ENCODE measurements around the gene CD22.
A peak's percentile ranks its signal among the peaks of the same experiment; 100 is the strongest.

CD22 gene

DNA sequence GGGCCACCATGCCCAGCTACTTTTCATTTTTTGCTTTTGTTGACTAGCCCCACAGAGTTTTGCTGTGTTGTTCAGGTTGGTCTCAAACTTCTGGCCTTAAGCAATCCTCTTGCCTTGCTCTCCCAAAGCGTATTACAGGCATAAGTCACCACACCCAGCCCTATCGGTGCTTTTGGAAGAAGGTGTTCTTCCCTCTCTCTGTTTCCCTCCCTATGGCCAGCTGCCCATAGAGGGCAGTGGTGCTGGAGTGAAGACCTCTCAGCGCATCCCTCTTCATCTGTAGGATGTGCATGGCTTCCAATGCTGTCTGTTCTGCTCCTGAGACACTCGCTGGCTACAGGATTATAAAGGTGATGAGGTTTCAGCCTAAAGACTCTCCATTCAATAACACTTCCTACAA lies 1.3 kb upstream of the CD22 start:
- H3K9me3 ChIP-seq (ENCODE audit: insufficient read depth, low read length) = no peaks in the 10 kb centered on the region
- no peak overlapping the region for H3K9ac ChIP-seq (ENCODE audit: low read length)
- H3K9me2 ChIP-seq (replicated peaks; ENCODE audit: insufficient read depth, low read length) = no peaks in the 10 kb centered on the region
- H3K79me2 ChIP-seq (ENCODE audit: insufficient read depth, low read length) = peaks cover 32% of the 10 kb centered on the region
- peaks cover 51% of the 10 kb centered on the region for H3F3A ChIP-seq (ENCODE audit: insufficient read depth)
- no peak overlapping the region for H3K4me2 ChIP-seq (ENCODE audit: low read depth, low read length, poor library complexity, severe bottlenecking)
- TF ChIP-seq, protein P1, sequence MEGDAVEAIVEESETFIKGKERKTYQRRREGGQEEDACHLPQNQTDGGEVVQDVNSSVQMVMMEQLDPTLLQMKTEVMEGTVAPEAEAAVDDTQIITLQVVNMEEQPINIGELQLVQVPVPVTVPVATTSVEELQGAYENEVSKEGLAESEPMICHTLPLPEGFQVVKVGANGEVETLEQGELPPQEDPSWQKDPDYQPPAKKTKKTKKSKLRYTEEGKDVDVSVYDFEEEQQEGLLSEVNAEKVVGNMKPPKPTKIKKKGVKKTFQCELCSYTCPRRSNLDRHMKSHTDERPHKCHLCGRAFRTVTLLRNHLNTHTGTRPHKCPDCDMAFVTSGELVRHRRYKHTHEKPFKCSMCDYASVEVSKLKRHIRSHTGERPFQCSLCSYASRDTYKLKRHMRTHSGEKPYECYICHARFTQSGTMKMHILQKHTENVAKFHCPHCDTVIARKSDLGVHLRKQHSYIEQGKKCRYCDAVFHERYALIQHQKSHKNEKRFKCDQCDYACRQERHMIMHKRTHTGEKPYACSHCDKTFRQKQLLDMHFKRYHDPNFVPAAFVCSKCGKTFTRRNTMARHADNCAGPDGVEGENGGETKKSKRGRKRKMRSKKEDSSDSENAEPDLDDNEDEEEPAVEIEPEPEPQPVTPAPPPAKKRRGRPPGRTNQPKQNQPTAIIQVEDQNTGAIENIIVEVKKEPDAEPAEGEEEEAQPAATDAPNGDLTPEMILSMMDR (IDR thresholded peaks at IDR 0.05; ENCODE audit: insufficient read depth, low read length, poor library complexity, severe bottlenecking) = no peak
- no peak for TF ChIP-seq EZH2phosphoT487 (conservative IDR thresholded peaks at IDR 0.05; ENCODE audit: low read length)
- H3K27me3 ChIP-seq (ENCODE audit: low read length) = no peaks in the 10 kb centered on the region
- H3K27ac ChIP-seq (ENCODE audit: low read depth, low read length) = no peak overlapping the region
- H2AFZ ChIP-seq (ENCODE audit: low read depth, low read length, severe bottlenecking) = no peak overlapping the region
- H4K20me1 ChIP-seq (ENCODE audit: low read depth, low read length) = no peaks in the 10 kb centered on the region; the same call in 1 of the 2 replicates
- H3K4me3 ChIP-seq (ENCODE audit: insufficient read depth, low read length, poor library complexity, severe bottlenecking) = no peak overlapping the region
- peaks cover 6% of the 10 kb centered on the region; the same call in 1 of the 2 replicates for H3K36me3 ChIP-seq (ENCODE audit: low read length)

DNA sequence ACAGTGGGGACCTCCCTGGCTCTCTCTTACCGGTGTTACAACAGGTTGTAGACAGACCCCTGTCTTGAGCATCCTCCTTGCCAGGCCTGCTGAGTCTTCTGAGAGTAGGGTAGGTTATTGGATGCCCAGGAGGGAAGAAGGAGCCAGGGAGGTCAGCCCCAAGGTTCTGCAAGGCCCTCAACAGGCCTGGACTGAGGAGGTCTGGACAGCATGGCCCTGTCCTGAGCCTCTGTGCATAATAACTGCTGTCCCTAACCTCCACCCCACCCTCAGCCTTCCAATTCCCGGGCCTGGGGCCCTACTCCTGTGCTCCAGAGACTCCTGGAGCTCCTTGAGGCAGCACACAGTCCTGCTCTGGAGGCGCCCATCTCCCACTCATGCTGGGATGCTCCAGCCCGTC lies 336 bp downstream of the CD22 start:
- H3K9ac ChIP-seq (ENCODE audit: low read length) = peak overlapping the region; percentile 96
- TF ChIP-seq, protein P1 (IDR thresholded peaks at IDR 0.05; ENCODE audit: insufficient read depth, low read length, poor library complexity, severe bottlenecking) = no peak
- no peak for TF ChIP-seq EZH2phosphoT487 (conservative IDR thresholded peaks at IDR 0.05; ENCODE audit: low read length)
- peak overlapping the region; percentile 94 for H3K4me2 ChIP-seq (ENCODE audit: low read depth, low read length, poor library complexity, severe bottlenecking)
- peaks cover 21% of the 10 kb centered on the region for H3K36me3 ChIP-seq (ENCODE audit: low read length)
- H3K79me2 ChIP-seq (ENCODE audit: insufficient read depth, low read length) = peaks cover 49% of the 10 kb centered on the region
- no peaks in the 10 kb centered on the region for H3K27me3 ChIP-seq (ENCODE audit: low read length)
- H4K20me1 ChIP-seq (ENCODE audit: low read depth, low read length) = peaks cover 2% of the 10 kb centered on the region; the same call in 1 of the 2 replicates
- no peaks in the 10 kb centered on the region for H3K9me2 ChIP-seq (replicated peaks; ENCODE audit: insufficient read depth, low read length)
- H2AFZ ChIP-seq (ENCODE audit: low read depth, low read length, severe bottlenecking) = no peak overlapping the region
- H3K9me3 ChIP-seq (ENCODE audit: insufficient read depth, low read length) = no peaks in the 10 kb centered on the region
- H3F3A ChIP-seq (ENCODE audit: insufficient read depth) = peaks cover 49% of the 10 kb centered on the region
- peak overlapping the region; percentile 96 for H3K27ac ChIP-seq (ENCODE audit: low read depth, low read length)
- H3K4me3 ChIP-seq (ENCODE audit: insufficient read depth, low read length, poor library complexity, severe bottlenecking) = peak overlapping the region; percentile 89

DNA sequence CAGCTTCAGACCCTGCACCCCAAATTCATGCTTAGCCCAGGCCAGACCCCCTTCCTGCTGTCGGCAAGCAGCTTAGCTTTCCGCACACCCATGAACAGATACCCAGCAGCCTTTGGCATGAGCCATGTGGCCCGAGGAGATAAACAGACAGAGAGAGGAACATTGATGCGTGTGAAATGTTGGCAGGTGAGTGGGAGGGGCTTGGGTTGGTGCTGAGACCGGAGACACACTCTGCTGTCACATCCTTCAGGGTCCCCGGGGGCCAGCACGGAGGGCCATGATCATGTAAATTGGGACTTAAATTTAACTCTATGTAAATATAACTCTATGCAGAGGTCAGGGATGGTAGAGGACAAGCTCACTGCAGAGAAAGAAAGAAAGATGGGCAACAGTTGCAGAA lies 1.5 kb downstream of the CD22 start:
- Histone ChIP-seq H3K9me2 (replicated peaks; ENCODE audit: insufficient read depth, low read length) (no peaks in the 10 kb centered on the region), H3F3A (ENCODE audit: insufficient read depth) (peaks cover 38% of the 10 kb centered on the region), H4K20me1 (ENCODE audit: low read depth, low read length) (peaks cover 2% of the 10 kb centered on the region; the same call in 1 of the 2 replicates), H3K4me2 (ENCODE audit: low read depth, low read length, poor library complexity, severe bottlenecking) (peak overlapping the region; percentile 94), H3K9me3 (ENCODE audit: insufficient read depth, low read length) (no peaks in the 10 kb centered on the region), H2AFZ (ENCODE audit: low read depth, low read length, severe bottlenecking) (no peak overlapping the region), H3K27me3 (ENCODE audit: low read length) (no peaks in the 10 kb centered on the region), H3K9ac (ENCODE audit: low read length) (peak overlapping the region; percentile 96), H3K36me3 (ENCODE audit: low read length) (peaks cover 23% of the 10 kb centered on the region), H3K4me3 (ENCODE audit: insufficient read depth, low read length, poor library complexity, severe bottlenecking) (peak overlapping the region; percentile 89), H3K79me2 (ENCODE audit: insufficient read depth, low read length) (peaks cover 59% of the 10 kb centered on the region), H3K27ac (ENCODE audit: low read depth, low read length) (peak overlapping the region; percentile 96)
- no peak for TF ChIP-seq EZH2phosphoT487 (conservative IDR thresholded peaks at IDR 0.05; ENCODE audit: low read length)
- TF ChIP-seq, protein P1 (IDR thresholded peaks at IDR 0.05; ENCODE audit: insufficient read depth, low read length, poor library complexity, severe bottlenecking) = no peak

Measured in SU-DHL-6 (cell line).